ENCODE measurements around the gene C1orf210.

The C1orf210 gene

GRCh38 chr1:43279666-43280065 lies 5.7 kb downstream of the C1orf210 start:
- intact Hi-C loops (cut with micrococcal nuclease) = no loop called here
- Mint-ChIP-seq H3K27me3 (peaks cover 2% of the 10 kb centered on the region), H3K9me3 (no peaks in the 10 kb centered on the region), H3K4me1 (ENCODE audit: low read depth) (peaks cover 14% of the 10 kb centered on the region), H3K36me3 (ENCODE audit: low read depth) (no peaks in the 10 kb centered on the region), H3K4me3 (no peak overlapping the region), H3K27ac (no peak overlapping the region)

DNA sequence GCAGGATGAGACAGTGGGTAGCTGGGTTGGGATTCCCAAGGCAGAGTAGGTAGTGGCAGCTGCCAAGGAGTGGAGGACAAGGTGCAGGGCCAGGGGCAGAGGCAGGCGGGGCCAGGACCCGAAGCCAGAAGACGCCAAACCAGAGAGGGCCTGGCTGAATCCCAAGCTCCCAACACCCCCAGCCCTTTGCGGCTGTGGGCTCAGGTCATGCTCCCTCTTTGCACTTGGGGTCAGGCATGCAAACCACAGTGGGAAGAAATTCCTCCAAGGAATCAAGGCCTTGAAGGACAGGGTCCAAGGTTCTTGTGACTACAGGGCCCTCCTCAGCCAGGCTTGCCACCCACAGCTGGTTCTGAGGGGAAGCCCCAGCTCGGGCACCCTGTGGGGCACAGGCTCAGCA lies 6.2 kb downstream of the C1orf210 start:
- Mint-ChIP-seq H3K4me3 (no peak overlapping the region), H3K27ac (no peak overlapping the region), H3K4me1 (ENCODE audit: low read depth) (peaks cover 14% of the 10 kb centered on the region), H3K27me3 (peaks cover 2% of the 10 kb centered on the region), H3K9me3 (no peaks in the 10 kb centered on the region), H3K36me3 (ENCODE audit: low read depth) (no peaks in the 10 kb centered on the region)
- intact Hi-C loops (cut with micrococcal nuclease) = no loop called here

GRCh38 chr1:43277116-43277876 lies 8.1 kb downstream of the C1orf210 start:
- no peaks in the 10 kb centered on the region for H3K36me3 Mint-ChIP-seq (ENCODE audit: low read depth)
- H3K27ac Mint-ChIP-seq = no peak overlapping the region
- no peaks in the 10 kb centered on the region for H3K9me3 Mint-ChIP-seq
- intact Hi-C loops (cut with micrococcal nuclease) = no loop called here
- no peak overlapping the region for H3K4me3 Mint-ChIP-seq
- H3K4me1 Mint-ChIP-seq (ENCODE audit: low read depth) = peaks cover 12% of the 10 kb centered on the region
- H3K27me3 Mint-ChIP-seq = peaks cover 2% of the 10 kb centered on the region

DNA sequence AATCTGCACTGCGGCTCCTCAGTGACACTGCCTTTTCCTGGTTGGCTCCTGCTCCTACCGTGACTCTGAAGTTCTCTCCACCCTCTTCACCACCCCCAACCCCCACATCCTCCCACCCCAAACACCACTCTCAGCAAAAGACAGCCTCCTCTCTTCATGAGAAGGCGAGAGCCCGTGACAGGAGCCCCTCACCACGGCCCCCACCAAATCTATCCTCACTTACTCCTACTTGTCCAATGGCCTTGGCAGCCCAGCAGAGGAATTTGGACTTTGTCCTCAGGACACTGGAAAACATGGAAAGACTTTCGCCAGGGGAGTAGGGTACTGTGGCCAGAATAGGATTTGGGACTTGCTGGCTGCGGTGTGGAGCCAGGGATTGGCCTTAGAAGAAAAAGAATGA lies 8.7 kb downstream of the C1orf210 start:
- no peak overlapping the region for H3K27ac Mint-ChIP-seq
- H3K4me1 Mint-ChIP-seq (ENCODE audit: low read depth) = peaks cover 14% of the 10 kb centered on the region

DNA sequence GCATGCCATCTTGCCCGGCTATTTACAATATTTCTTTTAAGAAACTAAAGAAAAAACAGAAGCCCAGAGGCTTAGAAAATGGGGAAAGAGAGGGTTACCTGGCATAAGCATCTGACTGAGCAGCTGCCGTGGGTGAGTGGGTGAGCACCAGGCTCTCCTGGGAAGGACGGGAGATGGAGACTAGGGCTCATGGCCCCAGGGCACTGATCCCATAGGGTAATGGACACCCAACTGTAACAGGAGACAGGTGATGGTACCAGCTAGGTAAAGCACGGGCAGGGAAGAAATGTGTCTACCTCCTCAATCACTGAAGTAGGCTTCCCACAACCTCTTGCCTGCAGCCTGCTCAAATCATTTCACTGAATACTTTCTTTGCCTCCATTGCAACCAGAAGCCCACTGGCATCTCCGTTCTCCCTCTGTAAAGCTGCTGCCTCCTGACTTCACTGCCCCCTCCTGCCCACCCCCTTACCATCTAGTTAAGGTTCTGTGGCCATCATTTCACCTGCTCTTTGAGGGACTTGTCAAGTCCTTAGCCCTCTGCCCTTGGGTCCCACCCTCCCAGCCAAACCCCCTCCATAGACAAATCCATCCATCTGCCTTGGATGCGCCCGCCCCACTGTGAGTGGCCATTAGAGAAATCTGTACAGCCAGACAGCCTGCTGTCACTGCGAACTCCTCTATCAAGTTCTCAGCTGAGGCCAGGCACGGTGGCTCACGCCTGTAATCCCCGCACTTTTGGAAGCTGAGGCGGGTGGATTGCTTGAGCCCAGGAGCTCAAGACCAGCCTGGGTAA lies 9.4 kb downstream of the C1orf210 start:
- Mint-ChIP-seq H3K9me3 (no peaks in the 10 kb centered on the region), H3K27ac (peak overlapping the region; percentile 18), H3K4me1 (ENCODE audit: low read depth) (peaks cover 20% of the 10 kb centered on the region), H3K27me3 (peaks cover 11% of the 10 kb centered on the region), H3K36me3 (ENCODE audit: low read depth) (no peaks in the 10 kb centered on the region), H3K4me3 (no peak overlapping the region)
- intact Hi-C loops (cut with micrococcal nuclease) = no loop called here

More for the DNA sequence above, 8.7 kb downstream of the C1orf210 start:
- no peaks in the 10 kb centered on the region for H3K9me3 Mint-ChIP-seq
- intact Hi-C loops (cut with micrococcal nuclease) = no loop called here
- H3K4me3 Mint-ChIP-seq = no peak overlapping the region
- H3K36me3 Mint-ChIP-seq (ENCODE audit: low read depth) = no peaks in the 10 kb centered on the region
- peaks cover 5% of the 10 kb centered on the region for H3K27me3 Mint-ChIP-seq

GRCh38 chr1:43274804-43275180 lies 10.6 kb downstream of the C1orf210 start:
- H3K36me3 Mint-ChIP-seq (ENCODE audit: low read depth) = no peaks in the 10 kb centered on the region
- peak overlapping the region; percentile 18 for H3K27ac Mint-ChIP-seq
- H3K4me1 Mint-ChIP-seq (ENCODE audit: low read depth) = peaks cover 33% of the 10 kb centered on the region
- peaks cover 24% of the 10 kb centered on the region for H3K27me3 Mint-ChIP-seq
- H3K4me3 Mint-ChIP-seq = no peak overlapping the region
- intact Hi-C loops (cut with micrococcal nuclease) = no loop called here
- no peaks in the 10 kb centered on the region for H3K9me3 Mint-ChIP-seq

DNA sequence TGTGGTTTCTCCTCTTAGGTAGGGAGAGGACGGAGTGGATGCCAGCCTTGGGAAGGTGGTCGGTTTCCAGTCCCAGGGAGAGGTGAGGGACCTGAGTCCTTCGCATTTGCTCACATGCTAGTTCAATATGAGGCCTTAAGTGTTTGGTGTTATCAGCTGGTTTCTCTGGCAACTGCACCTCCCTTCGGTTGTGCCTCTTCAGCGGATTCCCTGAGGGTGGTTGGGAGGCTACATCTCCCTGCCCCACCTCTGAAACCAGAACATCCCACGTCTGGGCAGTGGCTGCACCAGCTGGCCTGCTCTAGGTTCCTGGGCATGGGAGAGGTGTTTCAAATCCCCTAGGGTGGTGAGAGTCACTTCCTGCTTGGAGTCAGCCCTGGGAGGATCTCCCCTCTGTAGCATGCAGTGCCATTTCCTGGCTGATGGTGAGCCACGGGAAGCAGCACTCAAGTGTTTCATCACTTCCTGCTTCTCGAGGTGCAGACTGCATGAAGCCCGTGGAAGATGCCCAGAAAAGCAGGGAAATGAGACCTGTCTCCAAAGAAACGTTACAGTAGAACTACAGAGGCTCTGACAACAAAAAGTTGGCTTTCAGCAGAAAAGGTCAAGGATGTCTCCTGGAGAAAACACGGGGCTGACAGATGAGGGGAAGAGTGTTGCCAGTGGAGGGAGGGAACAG lies 11.1 kb downstream of the C1orf210 start:
- intact Hi-C loops (cut with micrococcal nuclease) = no loop called here
- peaks cover 28% of the 10 kb centered on the region for H3K27me3 Mint-ChIP-seq
- H3K4me1 Mint-ChIP-seq (ENCODE audit: low read depth) = peaks cover 37% of the 10 kb centered on the region
- H3K27ac Mint-ChIP-seq = peak overlapping the region; percentile 18
- no peaks in the 10 kb centered on the region for H3K9me3 Mint-ChIP-seq
- no peak overlapping the region for H3K4me3 Mint-ChIP-seq
- H3K36me3 Mint-ChIP-seq (ENCODE audit: low read depth) = no peaks in the 10 kb centered on the region

DNA sequence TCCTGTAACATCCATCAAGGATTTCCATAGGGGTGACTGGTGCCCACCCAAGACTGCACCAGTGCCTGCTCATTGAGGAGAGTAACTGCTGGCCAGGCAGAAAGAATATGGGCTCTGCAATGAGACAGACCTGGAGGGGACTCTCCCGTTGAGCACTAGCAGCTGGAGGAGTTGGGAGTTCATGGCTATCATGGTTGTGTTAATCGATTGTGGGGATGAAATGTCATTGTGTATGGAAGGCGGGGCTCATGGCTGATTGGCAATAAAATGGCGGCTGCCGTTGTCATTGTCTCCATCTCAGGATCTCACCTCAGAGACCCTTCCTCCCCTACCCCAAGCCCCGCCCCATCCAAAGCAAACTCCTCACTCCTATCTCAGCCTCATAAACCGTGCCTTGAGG lies 11.7 kb downstream of the C1orf210 start:
- intact Hi-C loops (cut with micrococcal nuclease) = no loop called here
- Mint-ChIP-seq H3K27ac (no peak overlapping the region), H3K36me3 (ENCODE audit: low read depth) (no peaks in the 10 kb centered on the region), H3K27me3 (peaks cover 28% of the 10 kb centered on the region), H3K4me3 (no peak overlapping the region), H3K4me1 (ENCODE audit: low read depth) (peaks cover 37% of the 10 kb centered on the region), H3K9me3 (no peaks in the 10 kb centered on the region)

DNA sequence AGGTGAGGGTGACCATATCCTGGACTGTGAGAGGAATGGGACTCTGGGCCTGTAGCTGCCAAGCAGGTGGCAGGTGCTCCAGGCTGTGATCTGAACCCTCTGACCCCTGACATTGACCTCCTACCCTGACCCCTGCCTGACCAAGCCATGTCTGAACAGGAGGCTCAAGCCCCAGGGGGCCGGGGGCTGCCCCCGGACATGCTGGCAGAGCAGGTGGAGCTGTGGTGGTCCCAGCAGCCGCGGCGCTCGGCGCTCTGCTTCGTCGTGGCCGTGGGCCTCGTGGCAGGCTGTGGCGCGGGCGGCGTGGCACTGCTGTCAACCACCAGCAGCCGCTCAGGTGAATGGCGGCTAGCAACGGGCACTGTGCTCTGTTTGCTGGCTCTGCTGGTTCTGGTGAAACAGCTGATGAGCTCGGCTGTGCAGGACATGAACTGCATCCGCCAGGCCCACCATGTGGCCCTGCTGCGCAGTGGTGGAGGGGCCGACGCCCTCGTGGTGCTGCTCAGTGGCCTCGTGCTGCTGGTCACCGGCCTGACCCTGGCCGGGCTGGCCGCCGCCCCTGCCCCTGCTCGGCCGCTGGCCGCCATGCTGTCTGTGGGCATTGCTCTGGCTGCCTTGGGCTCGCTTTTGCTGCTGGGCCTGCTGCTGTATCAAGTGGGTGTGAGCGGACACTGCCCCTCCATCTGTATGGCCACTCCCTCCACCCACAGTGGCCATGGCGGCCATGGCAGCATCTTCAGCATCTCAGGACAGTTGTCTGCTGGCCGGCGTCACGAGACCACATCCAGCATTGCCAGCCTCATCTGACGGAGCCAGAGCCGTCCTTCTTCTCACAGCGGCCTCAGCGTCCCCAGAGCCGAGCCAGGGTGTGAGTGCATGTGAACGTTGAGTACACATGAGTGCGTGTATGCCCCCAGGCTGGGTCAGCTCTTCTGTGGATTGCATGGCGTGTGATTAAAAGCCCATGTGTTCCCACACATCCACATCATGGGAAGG lies 12.5 kb downstream of the C1orf210 start:
- Mint-ChIP-seq H3K4me3 (no peak overlapping the region), H3K27me3 (peaks cover 29% of the 10 kb centered on the region), H3K4me1 (ENCODE audit: low read depth) (peaks cover 37% of the 10 kb centered on the region), H3K27ac (no peak overlapping the region), H3K36me3 (ENCODE audit: low read depth) (no peaks in the 10 kb centered on the region), H3K9me3 (no peaks in the 10 kb centered on the region)
- intact Hi-C loops (cut with micrococcal nuclease) = no loop called here

GRCh38 chr1:43272161-43272560 lies 13.2 kb downstream of the C1orf210 start:
- H3K9me3 Mint-ChIP-seq = no peaks in the 10 kb centered on the region
- no peaks in the 10 kb centered on the region for H3K36me3 Mint-ChIP-seq (ENCODE audit: low read depth)
- no peak overlapping the region for H3K4me3 Mint-ChIP-seq
- H3K27ac Mint-ChIP-seq = no peak overlapping the region
- H3K4me1 Mint-ChIP-seq (ENCODE audit: low read depth) = peaks cover 37% of the 10 kb centered on the region
- intact Hi-C loops (cut with micrococcal nuclease) = no loop called here
- peaks cover 30% of the 10 kb centered on the region for H3K27me3 Mint-ChIP-seq

GRCh38 chr1:43271186-43272118 lies 13.9 kb downstream of the C1orf210 start:
- H3K27ac Mint-ChIP-seq = no peak overlapping the region
- peaks cover 37% of the 10 kb centered on the region for H3K4me1 Mint-ChIP-seq (ENCODE audit: low read depth)
- intact Hi-C loops (cut with micrococcal nuclease) = no loop called here
- H3K9me3 Mint-ChIP-seq = no peaks in the 10 kb centered on the region
- no peaks in the 10 kb centered on the region for H3K36me3 Mint-ChIP-seq (ENCODE audit: low read depth)
- no peak overlapping the region for H3K4me3 Mint-ChIP-seq
- peaks cover 30% of the 10 kb centered on the region for H3K27me3 Mint-ChIP-seq

- intact Hi-C loops (cut with micrococcal nuclease) = no loop called here
- Mint-ChIP-seq H3K4me3 (peak overlapping the region; percentile 44), H3K4me1 (ENCODE audit: low read depth) (peaks cover 37% of the 10 kb centered on the region), H3K36me3 (ENCODE audit: low read depth) (no peaks in the 10 kb centered on the region), H3K27me3 (peaks cover 28% of the 10 kb centered on the region), H3K27ac (peak overlapping the region; percentile 30), H3K9me3 (no peaks in the 10 kb centered on the region)
These were observed 14.8 kb downstream of the C1orf210 start for GRCh38 chr1:43270421-43271095.

All from dendritic cell treated with granulocyte-macrophage colony-stimulating factor and Interleukin-4, amounts not matched to agents 40 ng/mL and 50 ng/mL, for 4 days (primary cell).